K562 treated with DMSO at 1 percent for 48 hours (cell line): Measurements from ENCODE around the gene ASMTL. TPM values are rescaled to one million over a fixed set of nuclear protein-coding genes. Genes with fewer than 3 reads are reported as not detected.

Experiments used
- total RNA-seq: library from RNA; unstranded; fragments of 300-600 nt; gene quantifications from 2 replicates; pipeline ENCODE4 v1.2.3, GENCODE V29; 2022; ENCODE audit warnings: low replicate concordance; ENCODE audit errors: extremely low read depth

ASMTL gene
- total RNA-seq = not detected in 2 replicates

GRCh38 chrX:1452516-1453394 lies at the start of gene ASMTL:
TSS of gene ASMTL (minus strand) at chrX:1452909. CDS start at chrX:1452840, 69 bp downstream.

GRCh38 chrX:1391707-1392375 lies 60.9 kb downstream of the ASMTL start, which contains the start of gene SLC25A6:
TSS of gene SLC25A6 (minus strand) at chrX:1392113. CDS start at chrX:1392009, 104 bp downstream.

Other genes starting within 250 kb of the ASMTL start
- not detected in 2 replicates for gene CRLF2, start 240.3 kb downstream of the ASMTL start, total RNA-seq
- gene CSF2RA, start 184.1 kb downstream of the ASMTL start, total RNA-seq = not detected in 2 replicates
- gene IL3RA, start 116.1 kb downstream of the ASMTL start, total RNA-seq = not detected in 2 replicates
- gene SLC25A6, start 60.8 kb downstream of the ASMTL start, total RNA-seq = 193 TPM in 1 of 2 replicates, not detected in the other
- gene P2RY8, start 84.3 kb upstream of the ASMTL start, total RNA-seq = not detected in 2 replicates
- not detected in 2 replicates for gene AKAP17A, start 138.7 kb upstream of the ASMTL start, total RNA-seq
- gene ASMT, start 162.2 kb upstream of the ASMTL start, total RNA-seq = not detected in 2 replicates